HG03175 (cell line): ENCODE results near the gene PAMR1.
"Not testable (repeated sequence)": the region's sequence is repeated elsewhere in the genome, so short reads cannot be mapped to it uniquely, and the experiment has no call there.

Source experiments
- ATAC-seq: cut with Tn5 transposase; IDR thresholded peaks from one replicate; pipeline ENCODE4 v1.9.1; 2021; ENCODE audit warnings: mild to moderate bottlenecking, moderate library complexity; ENCODE audit not compliant: unreplicated experiment

Gene PAMR1

GRCh38 chr11:35525501-35526175, at the start of gene PAMR1:
Gene PAMR1 (minus strand): TSS chr11:35525616. CDS start chr11:35525585, 31 bp downstream.
- no peak for ATAC-seq

GRCh38 chr11:35571696-35572095, 46.3 kb upstream of the PAMR1 start:
- ATAC-seq: no peak

- ATAC-seq: no peak
These were observed 42.5 kb upstream of the PAMR1 start for GRCh38 chr11:35567737-35568465.

GRCh38 chr11:35566885-35567284, 41.5 kb upstream of the PAMR1 start:
- ATAC-seq: no peak

- ATAC-seq: no peak
These were observed 40.8 kb upstream of the PAMR1 start for GRCh38 chr11:35566181-35566580.

GRCh38 chr11:35564245-35564595, 38.8 kb upstream of the PAMR1 start:
- ATAC-seq: no peak

GRCh38 chr11:35563484-35564244, 38.2 kb upstream of the PAMR1 start:
- no peak for ATAC-seq

GRCh38 chr11:35559949-35560348, 34.5 kb upstream of the PAMR1 start:
- ATAC-seq: no peak

GRCh38 chr11:35558513-35558912, 33.1 kb upstream of the PAMR1 start:
- ATAC-seq: no peak

- no peak for ATAC-seq
These were observed 30.1 kb upstream of the PAMR1 start for GRCh38 chr11:35555488-35555887.

GRCh38 chr11:35554491-35555437, 29.3 kb upstream of the PAMR1 start:
- no peak for ATAC-seq

GRCh38 chr11:35553831-35554230, 28.4 kb upstream of the PAMR1 start:
- ATAC-seq: no peak

GRCh38 chr11:35553021-35553420, 27.6 kb upstream of the PAMR1 start:
- no peak for ATAC-seq

GRCh38 chr11:35552616-35553015, 27.2 kb upstream of the PAMR1 start:
- no peak for ATAC-seq

GRCh38 chr11:35550374-35551036, 25.1 kb upstream of the PAMR1 start:
- no peak for ATAC-seq

GRCh38 chr11:35549787-35550186, 24.4 kb upstream of the PAMR1 start:
- no peak for ATAC-seq

- ATAC-seq: no peak
These were observed 23.6 kb upstream of the PAMR1 start for GRCh38 chr11:35548925-35549561.

GRCh38 chr11:35547995-35548394, 22.6 kb upstream of the PAMR1 start:
- not testable (repeated sequence) for ATAC-seq

GRCh38 chr11:35546317-35546716, 20.9 kb upstream of the PAMR1 start:
- no peak for ATAC-seq
